HG03521 (cell line): ENCODE measurements around the gene TRMT5.

ENCODE experiments used
- ATAC-seq: cut with Tn5 transposase; IDR thresholded peaks from one replicate; pipeline ENCODE4 v1.9.1; 2021; ENCODE audit warnings: mild to moderate bottlenecking, moderate library complexity; ENCODE audit not compliant: unreplicated experiment

TRMT5 gene

GRCh38 chr14:60980811-60981632, at the start of gene TRMT5, which contains the start of gene SLC38A6:
Gene TRMT5, minus strand, starts transcription at chr14:60981079. Its CDS starts 106 bp downstream, at chr14:60980973.
Gene SLC38A6, plus strand, starts transcription at chr14:60981245. Its CDS starts 33 bp downstream, at chr14:60981278.
- peak; percentile 79 for ATAC-seq

GRCh38 chr14:61026526-61026925, 45.6 kb upstream of the TRMT5 start:
- no peak for ATAC-seq

GRCh38 chr14:61025251-61026223, 44.7 kb upstream of the TRMT5 start:
- no peak for ATAC-seq

DNA sequence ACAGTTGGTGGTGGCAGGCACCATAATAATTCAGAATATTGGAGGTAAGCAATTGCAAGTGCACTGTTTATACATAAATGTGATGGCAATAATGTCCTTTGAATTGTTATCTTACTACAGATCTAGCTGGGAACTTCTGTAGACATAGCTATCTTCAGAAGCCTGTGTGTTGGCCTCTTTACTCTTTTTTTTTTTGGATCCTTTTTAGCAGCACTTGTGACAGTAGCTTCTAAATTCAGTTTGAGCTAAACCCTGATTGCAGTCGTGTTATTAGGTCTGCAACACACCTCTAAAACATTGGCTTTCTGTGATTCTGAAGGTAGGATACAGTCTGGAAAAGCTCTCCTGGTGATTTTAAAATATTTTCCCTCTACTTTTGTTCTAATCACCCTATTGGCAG, 38.7 kb upstream of the TRMT5 start:
- no peak for ATAC-seq

- no peak for ATAC-seq
Observed at GRCh38 chr14:61003571-61003970, 22.7 kb upstream of the TRMT5 start.

DNA sequence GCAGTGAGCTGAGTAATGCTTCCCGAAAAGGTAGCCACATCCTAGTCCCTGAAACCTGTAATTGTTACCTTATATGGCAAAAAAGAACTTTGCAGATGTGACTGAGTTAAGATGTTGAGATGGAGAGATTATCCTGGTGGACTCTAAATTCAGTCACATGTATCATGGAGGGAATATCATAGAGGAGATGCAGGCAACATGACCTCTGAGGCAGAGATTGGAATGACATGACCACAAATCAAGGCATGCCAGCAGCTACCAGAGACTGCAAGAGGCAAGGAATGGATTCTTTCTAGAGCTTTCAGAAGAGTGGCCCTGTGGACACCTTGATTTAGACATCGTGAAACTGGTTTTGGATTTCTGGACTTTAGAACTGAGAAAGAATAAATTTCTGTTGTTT, 18.7 kb upstream of the TRMT5 start:
- no peak for ATAC-seq

DNA sequence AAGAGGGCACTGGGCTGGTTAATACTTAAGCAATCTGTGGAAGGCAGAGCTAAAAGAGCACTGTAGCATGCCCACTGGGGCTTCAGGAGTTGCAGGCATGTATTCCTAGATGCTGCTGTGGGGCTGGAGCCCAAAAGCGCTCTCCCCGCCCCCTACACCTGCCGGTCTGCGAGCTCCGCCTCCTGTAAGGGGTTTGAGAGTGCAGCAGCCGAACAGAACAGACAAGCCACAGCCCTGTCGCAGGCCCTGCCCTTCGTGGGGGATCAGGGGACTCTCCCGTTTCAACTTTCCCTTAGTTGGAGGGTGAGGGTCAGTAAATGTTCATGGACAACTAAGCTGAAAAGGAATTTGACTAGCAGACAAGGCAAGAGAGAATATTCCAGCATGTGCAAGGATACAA, 17.7 kb upstream of the TRMT5 start:
- ATAC-seq = no peak

- no peak for ATAC-seq
Observed at GRCh38 chr14:60989599-60989998, 8.7 kb upstream of the TRMT5 start.

DNA sequence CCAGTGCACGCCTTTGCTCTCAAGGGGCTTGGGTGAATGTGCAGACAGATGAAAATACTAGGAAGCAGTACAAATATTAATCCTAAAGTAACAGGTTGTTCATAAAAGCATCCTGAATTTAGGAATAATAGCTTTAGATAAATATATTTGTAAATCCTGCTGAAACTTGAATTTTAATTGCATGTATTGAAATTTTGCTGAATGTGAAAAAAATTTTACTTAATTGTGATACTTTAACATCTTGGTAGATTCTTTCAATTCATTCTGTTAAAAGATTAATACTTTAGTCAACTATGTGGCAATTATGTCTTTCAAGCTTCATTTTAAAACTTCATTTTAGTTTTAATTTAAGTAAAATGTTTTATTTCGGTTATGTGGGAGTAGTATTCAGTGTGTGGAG, 5.6 kb upstream of the TRMT5 start:
- ATAC-seq = no peak

DNA sequence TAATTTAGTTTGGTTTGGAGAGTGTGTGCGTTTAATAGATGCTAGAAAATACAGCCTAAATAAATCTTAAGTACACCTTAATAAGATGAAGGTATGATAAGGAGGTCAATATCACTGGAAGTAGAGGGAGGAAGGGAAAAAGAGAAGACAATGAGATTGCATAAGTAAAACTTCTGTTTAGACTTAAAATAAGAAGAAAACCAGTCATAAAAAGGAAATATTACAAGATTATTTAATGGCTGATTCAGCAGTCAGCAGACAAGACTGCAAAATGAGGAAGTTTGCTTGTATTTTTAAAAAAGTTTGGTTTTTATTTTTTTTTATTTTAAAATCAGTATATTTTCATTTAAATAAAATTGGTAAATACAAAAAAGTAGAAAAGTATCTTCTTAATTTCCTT, 3.3 kb upstream of the TRMT5 start:
- ATAC-seq = no peak

GRCh38 chr14:60981633-60982455, 965 bp upstream of the TRMT5 start:
- ATAC-seq = no peak

DNA sequence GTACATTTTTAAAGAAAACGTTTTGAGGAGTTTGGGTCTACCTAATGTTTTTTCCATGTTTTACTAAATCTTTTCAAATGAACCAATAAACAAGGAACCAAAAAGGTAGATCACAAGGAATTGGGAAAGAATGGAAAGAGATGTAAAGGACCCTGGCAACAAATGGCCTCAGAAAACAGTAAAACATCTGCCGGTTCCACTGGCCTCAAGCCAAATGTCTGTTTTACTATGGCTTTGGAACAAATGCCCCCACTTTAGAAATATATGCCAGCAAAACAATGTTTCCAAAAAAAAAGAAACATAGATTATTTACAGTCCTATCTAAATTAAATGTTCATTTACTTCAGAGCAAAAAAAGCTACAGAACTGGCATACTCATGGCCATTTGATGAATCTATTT, 3.0 kb downstream of the TRMT5 start:
- no peak for ATAC-seq

DNA sequence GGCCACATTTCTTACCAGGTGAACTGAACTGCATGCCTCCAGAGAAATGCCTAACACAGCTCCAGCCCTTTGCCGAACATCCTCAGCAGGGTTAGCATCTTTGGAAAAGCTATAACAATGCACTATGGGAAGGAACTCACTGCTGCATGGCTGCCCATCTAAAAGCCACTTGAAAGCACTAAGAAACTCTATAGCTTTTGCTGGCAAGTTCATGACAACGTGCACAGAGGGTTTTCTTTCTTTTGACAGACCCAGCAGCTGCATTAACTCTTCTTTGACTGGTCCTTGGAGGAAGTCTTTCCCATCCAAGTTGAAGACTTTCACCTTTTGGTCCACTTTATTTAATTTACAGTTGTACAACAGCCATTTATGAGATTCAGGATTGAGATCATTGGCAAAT, 5.3 kb downstream of the TRMT5 start:
- ATAC-seq = no peak

DNA sequence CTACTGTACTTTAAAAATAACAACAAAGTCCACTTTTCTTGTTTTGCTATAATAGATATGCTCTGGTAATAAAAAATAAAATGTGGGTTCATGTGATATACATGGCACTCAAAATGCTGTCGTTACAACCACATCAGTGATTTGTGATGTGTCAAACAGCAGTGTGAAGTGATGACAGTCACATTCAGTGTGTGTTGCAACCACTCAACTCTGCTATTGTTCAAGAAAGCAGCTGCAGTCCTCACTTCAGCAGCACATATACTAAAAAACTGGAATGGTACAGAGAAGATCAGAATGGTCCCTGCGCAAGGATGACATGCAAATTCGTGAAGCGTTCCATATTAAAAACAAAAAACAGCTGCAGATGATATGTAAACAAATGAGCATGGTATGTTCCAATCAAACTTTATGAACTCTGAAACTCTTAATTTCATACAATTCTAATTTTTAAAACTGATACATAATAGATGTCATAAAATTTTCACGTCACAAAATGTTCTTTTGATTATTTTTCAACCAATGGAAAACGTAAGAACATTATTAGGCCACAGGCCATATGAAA, 6.7 kb downstream of the TRMT5 start:
- no peak for ATAC-seq

DNA sequence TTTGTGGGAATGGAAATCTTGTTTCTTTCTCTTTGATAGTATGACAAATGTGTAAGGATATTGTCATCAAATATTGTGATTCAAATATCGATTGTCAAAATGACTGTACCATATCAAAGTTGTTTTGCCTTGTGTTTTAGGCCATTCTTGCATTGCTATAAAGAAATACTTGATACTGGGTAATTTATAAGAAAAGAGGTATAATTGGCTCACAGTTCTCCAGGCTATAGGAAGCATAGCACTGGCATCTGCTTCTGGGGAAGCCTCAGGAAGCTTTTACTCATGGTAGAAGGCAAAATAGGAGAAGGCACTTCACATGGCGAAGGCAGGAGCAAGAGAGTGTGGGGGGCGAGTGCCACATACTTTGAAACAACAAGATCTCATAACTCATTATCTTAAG, 7.8 kb downstream of the TRMT5 start:
- no peak for ATAC-seq

- no peak for ATAC-seq
Observed at GRCh38 chr14:60972295-60972694, 8.6 kb downstream of the TRMT5 start.

DNA sequence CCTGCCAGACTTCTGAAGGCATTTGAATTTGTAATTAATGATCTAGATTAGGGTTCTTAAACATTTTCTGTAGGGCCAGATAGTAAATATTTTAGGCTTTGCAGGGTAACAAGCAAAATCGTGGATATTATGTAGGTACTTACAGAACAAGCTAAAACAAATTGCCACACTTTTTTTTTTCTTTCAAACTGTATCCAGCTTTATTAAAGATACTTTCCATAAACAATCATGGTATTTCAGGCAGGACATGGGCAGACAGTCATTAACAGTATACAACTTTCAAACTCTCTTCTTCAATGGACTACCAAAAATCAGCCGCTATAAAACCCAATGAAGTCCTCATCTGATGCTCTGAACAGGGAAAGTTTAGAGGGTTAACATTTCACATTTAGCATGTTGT, 9.6 kb downstream of the TRMT5 start:
- ATAC-seq = no peak

DNA sequence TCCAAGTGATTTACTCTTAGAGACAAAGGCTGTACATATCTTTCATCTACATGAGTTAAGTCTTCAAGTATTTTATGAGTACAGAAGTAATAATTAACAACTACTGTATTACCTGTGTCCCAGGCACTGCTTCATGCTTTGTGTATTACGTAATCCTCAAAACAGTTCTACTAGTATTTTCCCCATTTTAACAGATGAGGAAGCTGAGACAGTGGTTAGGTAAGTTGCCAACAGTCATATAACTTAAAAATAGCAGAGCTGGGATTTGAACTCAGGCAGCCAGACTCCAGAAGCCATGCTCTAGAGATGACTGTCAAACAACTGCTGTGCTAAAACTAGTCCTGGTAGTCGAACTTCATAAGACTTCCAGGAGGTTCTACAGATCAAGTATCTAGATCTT, 10.7 kb downstream of the TRMT5 start:
- no peak for ATAC-seq

DNA sequence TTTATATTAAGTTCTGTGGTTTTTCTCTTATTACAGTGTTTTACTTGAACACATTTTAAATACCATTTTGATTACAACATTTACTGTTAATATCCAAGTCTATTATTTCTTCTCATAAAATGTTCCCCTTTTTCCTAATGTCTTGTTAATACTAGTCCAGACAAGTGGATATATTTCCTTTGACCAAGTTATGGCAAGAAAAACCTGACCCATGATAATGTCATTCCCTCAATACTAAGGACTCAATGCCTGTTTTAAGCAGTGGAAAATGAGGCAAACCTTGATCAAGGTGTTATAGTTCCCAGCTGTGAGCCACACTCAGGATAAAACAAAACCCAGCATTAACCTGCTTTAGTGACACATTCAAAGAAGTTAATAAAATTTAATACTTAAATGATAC, 12.2 kb downstream of the TRMT5 start:
- ATAC-seq = no peak

DNA sequence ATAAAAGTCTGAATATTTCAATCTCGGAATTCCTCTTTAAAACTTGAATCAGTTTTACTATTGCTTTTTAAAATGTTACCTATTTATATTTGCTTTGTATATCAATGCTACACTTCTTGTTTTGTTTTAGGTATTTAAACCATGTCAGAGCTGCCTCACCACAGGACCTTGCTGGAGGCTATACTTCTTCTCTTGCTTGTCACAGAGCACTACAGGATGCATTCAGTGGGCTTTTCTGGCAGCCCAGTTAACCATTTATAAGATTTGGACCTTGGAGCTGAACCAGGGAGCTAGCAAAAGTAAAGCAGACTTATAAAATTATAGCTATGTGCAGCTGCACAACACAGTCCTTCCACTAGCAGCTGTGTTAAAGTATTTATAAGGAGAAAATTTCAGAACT, 12.8 kb downstream of the TRMT5 start:
- ATAC-seq = no peak

GRCh38 chr14:60965402-60965801, 15.5 kb downstream of the TRMT5 start:
- ATAC-seq = no peak
